GM12873 (cell line): ENCODE measurements around the gene STX4.

Experiments used
- TF ChIP-seq, protein P1 (sequence below): IDR thresholded peaks from 2 replicates; pipeline ENCODE4 v1.5.1; 2012; ENCODE audit warnings: low read depth, mild to moderate bottlenecking, moderate library complexity, low read length, control low read depth; ENCODE audit not compliant: insufficient read depth; ENCODE audit errors: missing control alignments

STX4 gene

DNA sequence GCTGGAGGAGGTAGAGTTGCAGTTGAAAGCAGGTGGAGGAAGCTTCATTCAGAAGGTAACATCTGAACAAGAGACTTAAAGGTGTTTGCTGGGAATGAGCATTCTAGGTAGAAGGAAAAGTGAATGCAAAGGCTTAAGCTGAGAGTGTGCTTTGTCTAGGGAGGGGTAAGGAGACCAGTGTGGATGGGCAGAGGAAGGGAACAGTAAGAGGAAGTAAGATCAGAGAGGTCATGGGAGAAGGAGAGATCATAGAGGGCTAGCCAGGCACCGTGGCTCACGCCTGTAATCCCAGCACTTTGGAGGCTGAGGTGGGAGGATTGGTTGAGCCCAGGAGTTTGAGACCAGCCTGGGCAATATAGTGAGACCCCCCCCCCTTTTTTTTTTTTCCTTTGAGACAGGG, 3.3 kb downstream of the STX4 start:
- TF ChIP-seq, protein P1, sequence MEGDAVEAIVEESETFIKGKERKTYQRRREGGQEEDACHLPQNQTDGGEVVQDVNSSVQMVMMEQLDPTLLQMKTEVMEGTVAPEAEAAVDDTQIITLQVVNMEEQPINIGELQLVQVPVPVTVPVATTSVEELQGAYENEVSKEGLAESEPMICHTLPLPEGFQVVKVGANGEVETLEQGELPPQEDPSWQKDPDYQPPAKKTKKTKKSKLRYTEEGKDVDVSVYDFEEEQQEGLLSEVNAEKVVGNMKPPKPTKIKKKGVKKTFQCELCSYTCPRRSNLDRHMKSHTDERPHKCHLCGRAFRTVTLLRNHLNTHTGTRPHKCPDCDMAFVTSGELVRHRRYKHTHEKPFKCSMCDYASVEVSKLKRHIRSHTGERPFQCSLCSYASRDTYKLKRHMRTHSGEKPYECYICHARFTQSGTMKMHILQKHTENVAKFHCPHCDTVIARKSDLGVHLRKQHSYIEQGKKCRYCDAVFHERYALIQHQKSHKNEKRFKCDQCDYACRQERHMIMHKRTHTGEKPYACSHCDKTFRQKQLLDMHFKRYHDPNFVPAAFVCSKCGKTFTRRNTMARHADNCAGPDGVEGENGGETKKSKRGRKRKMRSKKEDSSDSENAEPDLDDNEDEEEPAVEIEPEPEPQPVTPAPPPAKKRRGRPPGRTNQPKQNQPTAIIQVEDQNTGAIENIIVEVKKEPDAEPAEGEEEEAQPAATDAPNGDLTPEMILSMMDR = no peak

DNA sequence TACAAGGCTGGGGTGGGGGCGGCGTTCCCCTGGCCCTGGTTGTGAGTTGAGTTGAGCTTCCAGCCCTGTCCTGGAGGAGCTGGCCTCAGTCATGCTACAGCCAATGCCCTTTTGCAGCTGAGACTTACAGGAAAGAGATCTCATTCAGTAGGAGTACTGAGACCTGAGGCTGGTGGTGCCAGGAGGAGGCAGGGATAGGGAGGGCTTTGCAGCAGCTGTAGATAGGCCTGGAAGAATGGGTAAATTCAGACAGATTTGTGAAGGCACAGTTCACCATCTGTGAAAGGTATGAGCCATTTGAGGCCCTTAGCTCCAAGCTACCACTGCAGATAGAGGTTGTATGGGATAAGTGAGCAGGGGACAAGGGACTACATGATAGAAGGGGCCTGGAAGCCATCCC, 5.6 kb downstream of the STX4 start:
- TF ChIP-seq, protein P1 = no peak

DNA sequence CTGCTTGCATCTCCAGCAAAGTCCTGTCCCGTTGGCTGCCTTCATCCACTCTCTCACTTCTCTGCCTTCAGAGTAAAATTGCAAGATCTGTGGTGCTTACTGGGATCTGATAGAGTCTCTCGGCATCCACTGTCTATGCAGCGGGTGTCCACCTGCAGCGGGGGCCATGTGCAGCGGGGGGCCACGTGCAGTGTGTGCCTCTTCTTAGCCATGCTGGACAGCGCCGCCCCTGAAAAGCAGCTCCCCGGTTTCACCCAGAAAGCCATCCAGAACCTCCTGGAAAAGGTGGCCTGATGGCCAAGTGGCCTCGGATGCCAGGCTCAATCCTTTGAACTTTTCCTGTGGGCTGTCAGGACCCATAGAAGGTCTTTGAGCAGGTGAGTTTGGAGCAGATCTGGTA, 9.5 kb downstream of the STX4 start:
- TF ChIP-seq, protein P1 = no peak

DNA sequence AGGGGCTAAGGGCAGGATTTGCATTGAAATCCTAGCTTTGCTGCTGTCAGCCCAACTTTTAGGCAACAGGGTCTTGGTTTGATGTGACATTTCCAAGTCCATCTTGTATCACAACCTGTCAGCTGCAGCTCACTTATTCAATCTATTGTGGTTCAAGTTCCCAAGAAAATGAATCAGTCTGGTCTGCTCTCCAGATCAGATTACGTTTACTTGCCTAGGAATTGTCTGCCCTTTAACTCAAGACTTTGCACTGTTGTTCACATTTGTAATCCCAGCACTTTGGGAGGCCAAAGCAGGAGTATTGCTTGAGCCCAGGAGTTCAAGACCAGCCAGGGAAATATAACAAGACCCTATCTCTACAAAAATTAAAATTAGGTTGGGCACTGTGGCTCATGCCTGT, 10.0 kb downstream of the STX4 start:
- TF ChIP-seq, protein P1 = no peak

DNA sequence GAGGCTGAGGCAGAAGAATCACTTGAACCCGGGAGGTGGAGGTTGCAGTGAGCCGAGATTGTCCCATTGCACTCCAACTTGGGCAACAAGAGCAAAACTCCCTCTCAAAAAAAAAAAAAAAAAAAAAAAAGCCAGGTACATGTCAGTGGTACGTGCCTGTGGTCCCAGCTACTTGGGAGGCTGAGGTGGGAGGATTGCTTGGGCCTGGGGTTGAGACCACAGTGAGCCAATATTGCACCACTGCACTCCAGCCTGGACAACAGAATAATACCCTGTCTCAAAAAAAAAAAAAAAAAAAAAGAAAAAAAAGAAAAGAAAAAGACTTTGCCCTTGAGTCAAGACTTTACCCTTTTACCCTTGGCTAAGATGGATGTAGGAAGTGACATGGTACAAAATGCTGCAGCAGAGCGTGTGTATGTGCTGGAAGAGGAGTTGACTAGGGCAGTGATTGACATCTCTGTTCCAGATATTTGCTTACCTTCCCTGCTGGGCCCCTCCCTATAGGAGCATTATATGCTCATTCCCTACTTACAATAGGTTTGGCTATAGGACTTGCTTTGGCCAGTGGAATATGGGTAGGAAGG, 10.6 kb downstream of the STX4 start:
- TF ChIP-seq, protein P1 = no peak

DNA sequence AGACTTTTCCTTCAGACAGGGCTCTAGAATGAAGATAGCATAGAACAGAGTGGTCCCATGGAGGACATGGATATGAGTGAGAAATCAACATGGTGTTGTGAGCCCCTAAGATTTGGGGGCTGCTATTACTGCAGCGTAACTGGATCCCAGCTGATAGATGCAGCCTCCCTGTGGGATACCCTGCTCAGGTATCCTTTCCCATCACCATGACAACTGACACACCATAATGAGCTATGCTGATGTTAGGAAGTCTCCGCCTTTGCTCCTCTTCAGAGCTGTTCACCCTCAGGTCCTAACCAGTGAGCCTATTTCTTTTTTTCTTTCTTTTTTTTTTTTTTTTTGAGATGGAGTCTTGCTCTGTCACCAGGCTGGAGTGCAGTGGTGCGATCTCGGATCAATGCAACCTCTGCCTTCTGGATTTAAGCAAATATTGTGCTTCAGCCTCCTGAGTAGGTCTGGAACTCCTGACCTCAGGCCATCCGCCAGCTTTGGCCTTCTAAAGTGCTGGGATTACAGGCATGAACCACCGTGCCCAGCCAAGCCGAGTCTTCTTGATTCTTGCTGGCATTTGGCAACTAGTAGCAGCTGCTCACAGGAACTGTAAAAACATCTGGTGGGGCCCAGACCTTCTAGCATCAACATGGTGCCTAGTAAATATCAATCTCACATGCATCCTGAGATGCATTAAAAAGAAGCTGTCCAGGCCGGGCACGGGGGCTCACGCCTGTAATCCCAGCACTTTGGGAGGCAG, 17.1 kb downstream of the STX4 start:
- TF ChIP-seq, protein P1 = no peak

DNA sequence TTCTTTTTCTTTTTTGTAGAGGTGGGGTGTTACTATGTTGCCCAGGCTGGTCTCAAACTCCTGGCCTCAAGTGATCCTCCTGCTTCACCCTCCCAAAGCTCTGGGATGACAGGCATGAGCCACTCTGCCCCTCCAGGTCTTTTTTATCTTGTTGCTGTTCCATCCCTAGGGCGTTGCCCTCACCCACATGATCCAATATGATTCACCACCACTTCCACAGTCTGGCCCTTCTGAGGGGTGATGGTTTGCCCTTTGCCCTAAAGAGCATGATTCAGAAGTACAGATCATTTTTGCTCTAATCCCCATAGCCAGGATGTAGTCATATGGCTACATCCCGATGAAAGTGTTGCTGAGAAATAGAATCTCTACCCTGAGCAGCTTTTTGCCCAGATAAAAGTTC, 18.8 kb downstream of the STX4 start:
- TF ChIP-seq, protein P1 = no peak
